GM12878 (cell line): ENCODE data around the gene SLC51A.

ENCODE experiments used
- JUND ChIP-seq: IDR thresholded peaks from 2 replicates; pipeline ENCODE4 v1.6.1; 2012; ENCODE audit warnings: low read depth, mild to moderate bottlenecking, low read length, improper control_type of control experiment, moderate library complexity
- WRNIP1 ChIP-seq: IDR thresholded peaks from 2 replicates; pipeline ENCODE4 v1.6.1; 2011; ENCODE audit warnings: low read depth, low read length, improper control_type of control experiment, borderline replicate concordance
- TF ChIP-seq, protein P1 (sequence below), 3 experiments: IDR thresholded peaks in 2 of 3; conservative IDR thresholded peaks in 1 of 3; 2 replicates each; pipeline ENCODE4 v1.5.1; 2011; ENCODE audit warnings: low read depth in 3 of 3, low read length in 3 of 3, mild to moderate bottlenecking in 3 of 3, control low read depth in 2 of 3, moderate library complexity in 2 of 3, inconsistent platforms in 1 of 3, mixed read lengths in 1 of 3; ENCODE audit not compliant: control insufficient read depth in 2 of 3, insufficient read depth in 1 of 3; ENCODE audit errors: extremely low read depth in 1 of 3
- TF ChIP-seq, protein P2 (sequence below): IDR thresholded peaks from 2 replicates; pipeline ENCODE4 v1.6.1; 2011; ENCODE audit warnings: low read depth, mild to moderate bottlenecking, low read length, moderate library complexity, borderline replicate concordance; ENCODE audit errors: extremely low read depth

DNA sequence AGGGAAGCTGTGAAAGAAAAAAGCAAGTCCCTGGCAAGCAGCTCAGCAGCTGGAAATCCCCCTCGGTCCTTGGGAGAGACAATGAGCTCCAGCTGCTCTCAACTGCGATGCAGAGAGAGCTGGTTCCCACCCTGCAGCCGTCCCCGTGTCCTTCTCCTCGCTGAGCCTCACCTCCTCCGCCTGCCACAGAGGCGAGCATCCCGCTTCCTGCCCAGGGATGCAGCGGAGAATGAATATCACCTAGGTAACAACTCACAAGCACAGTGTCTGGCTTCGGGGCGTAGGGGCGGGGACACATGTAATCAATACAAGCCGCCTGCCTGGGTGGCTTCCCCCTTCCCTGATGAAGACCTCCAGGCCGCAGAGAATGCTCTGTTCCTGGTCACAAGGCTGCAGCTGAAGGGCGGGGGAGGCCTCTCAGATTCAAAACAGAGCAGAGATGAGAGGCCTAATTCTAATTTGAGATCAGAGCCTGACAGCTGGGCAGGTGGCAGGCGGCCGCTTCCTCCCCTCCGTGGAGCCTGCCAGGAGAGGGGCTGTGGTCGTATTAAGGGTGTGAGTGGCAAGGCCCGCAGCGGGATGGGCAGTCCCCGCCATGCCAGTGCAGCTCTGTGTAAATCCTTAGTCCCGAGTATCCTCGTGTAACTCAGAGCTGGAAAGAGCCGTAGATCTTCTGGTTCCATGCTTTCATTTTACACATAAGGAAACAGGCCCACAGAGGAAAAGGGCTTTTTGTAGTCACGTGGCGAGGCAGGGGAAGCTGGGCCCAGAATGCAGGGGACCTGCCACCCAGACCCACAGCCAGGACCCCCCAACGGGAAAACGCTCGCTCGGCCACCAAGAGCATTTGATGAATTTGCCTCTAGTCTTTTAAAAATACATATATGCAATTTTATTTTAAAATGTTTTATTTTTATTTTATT, 29.4 kb upstream of the SLC51A start:
- TF ChIP-seq JUND (no peak), WRNIP1 (no peak)
- TF ChIP-seq, protein P1, sequence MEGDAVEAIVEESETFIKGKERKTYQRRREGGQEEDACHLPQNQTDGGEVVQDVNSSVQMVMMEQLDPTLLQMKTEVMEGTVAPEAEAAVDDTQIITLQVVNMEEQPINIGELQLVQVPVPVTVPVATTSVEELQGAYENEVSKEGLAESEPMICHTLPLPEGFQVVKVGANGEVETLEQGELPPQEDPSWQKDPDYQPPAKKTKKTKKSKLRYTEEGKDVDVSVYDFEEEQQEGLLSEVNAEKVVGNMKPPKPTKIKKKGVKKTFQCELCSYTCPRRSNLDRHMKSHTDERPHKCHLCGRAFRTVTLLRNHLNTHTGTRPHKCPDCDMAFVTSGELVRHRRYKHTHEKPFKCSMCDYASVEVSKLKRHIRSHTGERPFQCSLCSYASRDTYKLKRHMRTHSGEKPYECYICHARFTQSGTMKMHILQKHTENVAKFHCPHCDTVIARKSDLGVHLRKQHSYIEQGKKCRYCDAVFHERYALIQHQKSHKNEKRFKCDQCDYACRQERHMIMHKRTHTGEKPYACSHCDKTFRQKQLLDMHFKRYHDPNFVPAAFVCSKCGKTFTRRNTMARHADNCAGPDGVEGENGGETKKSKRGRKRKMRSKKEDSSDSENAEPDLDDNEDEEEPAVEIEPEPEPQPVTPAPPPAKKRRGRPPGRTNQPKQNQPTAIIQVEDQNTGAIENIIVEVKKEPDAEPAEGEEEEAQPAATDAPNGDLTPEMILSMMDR (IDR thresholded peaks at IDR 0.05 in 2 of 3, conservative IDR thresholded peaks at IDR 0.05 in 1 of 3; ENCODE audit: control insufficient read depth in 2 of 3, extremely low read depth in 1 of 3, insufficient read depth in 1 of 3, low read depth in 3 of 3, low read length in 3 of 3): no peak
- TF ChIP-seq, protein P2, sequence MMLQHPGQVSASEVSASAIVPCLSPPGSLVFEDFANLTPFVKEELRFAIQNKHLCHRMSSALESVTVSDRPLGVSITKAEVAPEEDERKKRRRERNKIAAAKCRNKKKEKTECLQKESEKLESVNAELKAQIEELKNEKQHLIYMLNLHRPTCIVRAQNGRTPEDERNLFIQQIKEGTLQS: no peak
